Measurements from ENCODE around the gene FUT6.
"Not testable (repeated sequence)": the region's sequence is repeated elsewhere in the genome, so short reads cannot be mapped to it uniquely, and the experiment has no call there.

Gene FUT6

GRCh38 chr19:5784581-5785147 lies 54.8 kb downstream of the FUT6 start, which contains the start of gene PRR22:
PRR22 (minus strand) TSS chr19:5784746; CDS start chr19:5784660, 86 bp downstream.
- DNase-seq, result no peak

- no peak for DNase-seq
Observed at GRCh38 chr19:5782945-5783919, 56.3 kb downstream of the FUT6 start.

GRCh38 chr19:5782322-5782721 lies 57.2 kb downstream of the FUT6 start:
- DNase-seq, result no peak

GRCh38 chr19:5780916-5781315 lies 58.6 kb downstream of the FUT6 start:
- not testable (repeated sequence) for DNase-seq

Data from stimulated activated CD4-positive, alpha-beta T cell treated with anti-CD3 and anti-CD28 coated beads, Interleukin-2, amount 100 ng/mL, for 48 hours (primary cell).